ENCODE measurements around the gene GAGE13. TPM values are rescaled to one million over a fixed set of nuclear protein-coding genes. Genes with fewer than 3 reads are reported as not detected.
A peak's percentile ranks its signal among the peaks of the same experiment; 100 is the strongest.
"Not testable (repeated sequence)": the region's sequence is repeated elsewhere in the genome, so short reads cannot be mapped to it uniquely, and the experiment has no call there.

The GAGE13 gene
- total RNA-seq, 1 experiment from 2014 or later: not detected

GRCh38 chrX:49331841-49332240 lies 459 bp downstream of the GAGE13 start:
- H3F3A ChIP-seq (ENCODE audit: low read length, unreplicated experiment); H3K36me3 ChIP-seq (ENCODE audit: low read depth, low read length); H3K9me2 ChIP-seq (replicated peaks; ENCODE audit: low read length); intact Hi-C loops (cut with micrococcal nuclease); ATAC-seq; H4K20me1 ChIP-seq (ENCODE audit: low read length); H3K4me1 ChIP-seq (ENCODE audit: insufficient read depth, low read length); H3K9ac ChIP-seq (ENCODE audit: low read length); H3K9me3 ChIP-seq (ENCODE audit: low read length); DNase-seq; H3K27me3 ChIP-seq (ENCODE audit: low read length); CTCF ChIA-PET; H3K27ac ChIP-seq (ENCODE audit: low read length); H3K79me2 ChIP-seq (ENCODE audit: low read length); H2AFZ ChIP-seq (ENCODE audit: low read length); H3K4me3 ChIP-seq (ENCODE audit: low read length); POLR2A ChIA-PET (ENCODE audit: unreplicated experiment); H3K4me2 ChIP-seq (ENCODE audit: low read length); BruUV-seq (replicated peaks): not testable (repeated sequence)

GRCh38 chrX:49341449-49341848 lies 10.1 kb downstream of the GAGE13 start:
- CTCF ChIA-PET; H3K9me2 ChIP-seq (replicated peaks; ENCODE audit: low read length); H3F3A ChIP-seq (ENCODE audit: low read length, unreplicated experiment); H4K20me1 ChIP-seq (ENCODE audit: low read length); BruUV-seq (replicated peaks); POLR2A ChIA-PET (ENCODE audit: unreplicated experiment); H3K79me2 ChIP-seq (ENCODE audit: low read length); H3K27me3 ChIP-seq (ENCODE audit: low read length); H3K36me3 ChIP-seq (ENCODE audit: low read depth, low read length); ATAC-seq; H3K27ac ChIP-seq (ENCODE audit: low read length); H3K4me3 ChIP-seq (ENCODE audit: low read length); H2AFZ ChIP-seq (ENCODE audit: low read length); intact Hi-C loops (cut with micrococcal nuclease); DNase-seq; H3K9me3 ChIP-seq (ENCODE audit: low read length); H3K4me1 ChIP-seq (ENCODE audit: insufficient read depth, low read length); H3K4me2 ChIP-seq (ENCODE audit: low read length); H3K9ac ChIP-seq (ENCODE audit: low read length): not testable (repeated sequence)

- DNase-seq; H4K20me1 ChIP-seq (ENCODE audit: low read length); H3K9me3 ChIP-seq (ENCODE audit: low read length); H3K4me3 ChIP-seq (ENCODE audit: low read length); H3K36me3 ChIP-seq (ENCODE audit: low read depth, low read length); H3K27ac ChIP-seq (ENCODE audit: low read length); H3K79me2 ChIP-seq (ENCODE audit: low read length); H3K4me2 ChIP-seq (ENCODE audit: low read length); H3K9ac ChIP-seq (ENCODE audit: low read length); BruUV-seq (replicated peaks); H3K27me3 ChIP-seq (ENCODE audit: low read length); ATAC-seq; H3K9me2 ChIP-seq (replicated peaks; ENCODE audit: low read length); CTCF ChIA-PET; H2AFZ ChIP-seq (ENCODE audit: low read length); H3K4me1 ChIP-seq (ENCODE audit: insufficient read depth, low read length); POLR2A ChIA-PET (ENCODE audit: unreplicated experiment); H3F3A ChIP-seq (ENCODE audit: low read length, unreplicated experiment); intact Hi-C loops (cut with micrococcal nuclease): not testable (repeated sequence)
Measured at GRCh38 chrX:49344496-49345175, 13.3 kb downstream of the GAGE13 start.

GRCh38 chrX:49345402-49345801 lies 14.0 kb downstream of the GAGE13 start:
- H3K9ac ChIP-seq (ENCODE audit: low read length); H3F3A ChIP-seq (ENCODE audit: low read length, unreplicated experiment); DNase-seq; H3K36me3 ChIP-seq (ENCODE audit: low read depth, low read length); H2AFZ ChIP-seq (ENCODE audit: low read length); H3K9me2 ChIP-seq (replicated peaks; ENCODE audit: low read length); H3K79me2 ChIP-seq (ENCODE audit: low read length); H4K20me1 ChIP-seq (ENCODE audit: low read length); H3K4me2 ChIP-seq (ENCODE audit: low read length); ATAC-seq; H3K4me3 ChIP-seq (ENCODE audit: low read length); intact Hi-C loops (cut with micrococcal nuclease); H3K4me1 ChIP-seq (ENCODE audit: insufficient read depth, low read length); POLR2A ChIA-PET (ENCODE audit: unreplicated experiment); CTCF ChIA-PET; H3K9me3 ChIP-seq (ENCODE audit: low read length); H3K27me3 ChIP-seq (ENCODE audit: low read length); H3K27ac ChIP-seq (ENCODE audit: low read length); BruUV-seq (replicated peaks): not testable (repeated sequence)

GRCh38 chrX:49346150-49346549 lies 14.8 kb downstream of the GAGE13 start:
- H2AFZ ChIP-seq (ENCODE audit: low read length); H3K27me3 ChIP-seq (ENCODE audit: low read length); H3K9me2 ChIP-seq (replicated peaks; ENCODE audit: low read length); H3F3A ChIP-seq (ENCODE audit: low read length, unreplicated experiment); BruUV-seq (replicated peaks); H3K4me2 ChIP-seq (ENCODE audit: low read length); H3K9ac ChIP-seq (ENCODE audit: low read length); H4K20me1 ChIP-seq (ENCODE audit: low read length); intact Hi-C loops (cut with micrococcal nuclease); H3K4me3 ChIP-seq (ENCODE audit: low read length); H3K36me3 ChIP-seq (ENCODE audit: low read depth, low read length); H3K79me2 ChIP-seq (ENCODE audit: low read length); POLR2A ChIA-PET (ENCODE audit: unreplicated experiment); H3K4me1 ChIP-seq (ENCODE audit: insufficient read depth, low read length); H3K9me3 ChIP-seq (ENCODE audit: low read length); ATAC-seq; H3K27ac ChIP-seq (ENCODE audit: low read length); CTCF ChIA-PET: not testable (repeated sequence)
- DNase-seq: peak; percentile 8

Other genes starting within 250 kb of the GAGE13 start
- 54.2 TPM in 2 replicates for gene GPKOW, start 207.8 kb upstream of the GAGE13 start, total RNA-seq (2014; rRNA removed)
- gene MAGIX, start 168.8 kb upstream of the GAGE13 start, total RNA-seq (2014; rRNA removed): 9.3 and 12.5 TPM in 2 replicates
- gene PLP2, start 159.7 kb upstream of the GAGE13 start, total RNA-seq (2014; rRNA removed): 165 and 171 TPM in 2 replicates
- 16.5 and 29.1 TPM in 2 replicates for gene PRICKLE3, start 145.2 kb upstream of the GAGE13 start, total RNA-seq (2014; rRNA removed)
- 0.29 and 0.47 TPM in 2 replicates for gene SYP, start 131.4 kb upstream of the GAGE13 start, total RNA-seq (2014; rRNA removed)
- not detected in 2 replicates for gene CACNA1F, start 98.2 kb upstream of the GAGE13 start, total RNA-seq (2014; rRNA removed)
- 25.4 and 36.4 TPM in 2 replicates for gene CCDC22, start 96.1 kb upstream of the GAGE13 start, total RNA-seq (2014; rRNA removed)
- not detected in 2 replicates for gene FOXP3, start 66.9 kb upstream of the GAGE13 start, total RNA-seq (2014; rRNA removed)
- gene PPP1R3F, start 61.8 kb upstream of the GAGE13 start, total RNA-seq (2014; rRNA removed): 11.8 and 17.8 TPM in 2 replicates
- gene GAGE10, start 27.9 kb upstream of the GAGE13 start, total RNA-seq (2014; rRNA removed): not detected in 2 replicates
- gene GAGE12J, start 9.5 kb upstream of the GAGE13 start, total RNA-seq (2014; rRNA removed): not detected in 2 replicates
- gene GAGE12C, start 200.6 kb downstream of the GAGE13 start, total RNA-seq (2014; rRNA removed): not detected in 2 replicates
- not detected in 2 replicates for gene GAGE12D, start 210.2 kb downstream of the GAGE13 start, total RNA-seq (2014; rRNA removed)
- not detected in 2 replicates for gene GAGE12E, start 219.7 kb downstream of the GAGE13 start, total RNA-seq (2014; rRNA removed)
- gene GAGE12F, start 229.3 kb downstream of the GAGE13 start, total RNA-seq (2014; rRNA removed): not detected in 2 replicates
- not detected in 2 replicates for gene GAGE12G, start 238.8 kb downstream of the GAGE13 start, total RNA-seq (2014; rRNA removed)
- not detected in 2 replicates for gene GAGE12H, start 248.4 kb downstream of the GAGE13 start, total RNA-seq (2014; rRNA removed)